Esophagus muscularis mucosa (tissue), 4 donors: ENCODE measurements around the gene NHLRC4. TPM values are rescaled to one million over a fixed set of nuclear protein-coding genes. Genes with fewer than 3 reads are reported as not detected.
A peak's percentile ranks its signal among the peaks of the same experiment; 100 is the strongest.

ENCODE experiments used
- DNase-seq: peaks from one replicate; pipeline ENCODE4 v3.0.0-alpha.2; 2017; ENCODE audit errors: extremely low spot score
- H3K27ac ChIP-seq, 4 donors: fragments of 200-600 bp; sonication (generic); replicated peaks in 1 of 4; 1 replicate in 3 of 4; 2 replicates in 1 of 4; pipeline ENCODE4 v1.5.1; 2016 to 2019; ENCODE audit warnings: mild to moderate bottlenecking in 1 of 4
- H3K27me3 ChIP-seq, 4 donors: fragments of 200-600 bp; sonication (generic); one replicate each; pipeline versions ENCODE4 v1.5.1 to v1.6.0; 2016 to 2019
- H3K36me3 ChIP-seq, 4 donors: fragments of 200-600 bp; sonication (generic); one replicate each; pipeline ENCODE4 v1.5.1; 2016 to 2019
- H3K4me1 ChIP-seq, 4 donors: fragments of 200-600 bp; sonication (generic); one replicate each; pipeline ENCODE4 v1.5.1; 2016 to 2019
- H3K4me3 ChIP-seq, 4 donors: fragments of 200-600 bp; sonication (generic); 1 replicate in 2 of 4; 2 replicates in 2 of 4; pipeline ENCODE4 v1.5.1; 2016 to 2019; ENCODE audit warnings: mild to moderate bottlenecking in 4 of 4, moderate library complexity in 1 of 4
- H3K9me3 ChIP-seq, 4 donors: fragments of 200-600 bp; sonication (generic); 1 replicate in 3 of 4; 2 replicates in 1 of 4; pipeline ENCODE4 v1.5.1; 2016 to 2019
- EP300 ChIP-seq: sonication (generic); formaldehyde crosslinking; IDR thresholded peaks from one replicate; pipeline ENCODE4 v1.6.1; 2017; ENCODE audit warnings: antibody characterized with exemption
- POLR2A ChIP-seq: fragments of 450-650 bp; IDR thresholded peaks from one replicate; pipeline ENCODE4 v1.6.1; 2017; ENCODE audit warnings: antibody characterized with exemption, moderate library complexity, mild to moderate bottlenecking, low read depth
- POLR2AphosphoS5 ChIP-seq, 2 donors: sonication (generic); formaldehyde crosslinking; IDR thresholded peaks; one replicate each; pipeline ENCODE4 v1.6.1; 2017; ENCODE audit warnings: antibody characterized with exemption in 2 of 2
- WGBS: methylation state at CpG from one replicate; pipeline ENCODE4 v1.1.5; 2018; 5-methylcytosine and 5-hydroxymethylcytosine counted together
- intact Hi-C: fragments of 100-400 bp; cut with DNase I; formaldehyde crosslinking; loops from one replicate; pipeline ENCODE4 v1.15.1; 2023
- total RNA-seq, 4 donors: library from RNA; depleted of rRNA; stranded (reverse); fragments of >200 nt; gene quantifications; one replicate each; pipeline versions ENCODE4 v1.1.0 to v1.2.1, GENCODE V29; 2016
- TF ChIP-seq, protein P1 (sequence below), 3 experiments: fragments of 200-600 bp in 2 of 3; fragments of 450-650 bp in 1 of 3; sonication (generic) in 2 of 3; IDR thresholded peaks; one replicate each; pipeline ENCODE4 v1.5.1; 2017 to 2019; ENCODE audit warnings: antibody characterized with exemption in 3 of 3, mild to moderate bottlenecking in 2 of 3, moderate library complexity in 1 of 3

NHLRC4 gene
- total RNA-seq, 4 donors from 2014 or later, result 1.2 to 2.6 (median 1.9) TPM

DNA sequence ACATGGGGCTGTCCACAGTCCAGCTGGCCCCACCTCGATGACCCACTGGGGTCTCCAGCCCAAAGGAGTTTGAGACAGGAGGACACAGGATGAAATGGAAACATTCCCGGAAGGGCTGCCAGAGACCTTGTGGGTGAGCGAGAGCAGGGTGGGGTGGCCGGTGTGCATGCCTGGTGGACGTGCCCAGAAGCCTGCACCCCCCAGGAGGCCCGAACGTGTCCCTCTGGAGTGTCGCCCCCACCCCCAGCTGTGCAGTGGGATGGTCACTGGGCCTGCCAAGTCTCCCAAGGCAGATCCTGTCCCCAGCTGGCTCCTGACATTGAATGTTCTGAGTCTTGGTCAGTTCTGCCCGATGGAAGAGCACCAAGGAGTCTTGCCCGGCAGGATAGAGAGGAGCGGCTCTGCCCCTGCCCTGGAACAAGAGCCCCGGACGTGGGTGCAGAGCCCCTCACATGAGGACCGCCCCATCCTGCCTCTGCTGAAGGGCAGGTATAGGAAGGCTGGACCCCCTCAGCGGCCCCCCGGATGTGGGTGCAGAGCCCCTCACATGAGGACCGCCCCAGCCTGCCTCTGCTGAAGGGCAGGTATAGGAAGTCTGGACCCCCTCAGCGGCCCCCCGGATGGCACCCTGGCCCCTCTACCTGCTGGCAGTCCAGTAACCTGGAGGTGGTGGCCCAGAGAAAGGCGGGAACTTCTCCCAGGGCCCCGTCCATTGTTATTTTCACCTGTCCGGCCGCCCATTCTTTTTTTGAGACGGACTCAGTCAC, 42.3 kb upstream of the NHLRC4 start:
- WGBS, result 73% methylated on average over 11 of the region's 24 CpGs
- DNase-seq, result no peak

DNA sequence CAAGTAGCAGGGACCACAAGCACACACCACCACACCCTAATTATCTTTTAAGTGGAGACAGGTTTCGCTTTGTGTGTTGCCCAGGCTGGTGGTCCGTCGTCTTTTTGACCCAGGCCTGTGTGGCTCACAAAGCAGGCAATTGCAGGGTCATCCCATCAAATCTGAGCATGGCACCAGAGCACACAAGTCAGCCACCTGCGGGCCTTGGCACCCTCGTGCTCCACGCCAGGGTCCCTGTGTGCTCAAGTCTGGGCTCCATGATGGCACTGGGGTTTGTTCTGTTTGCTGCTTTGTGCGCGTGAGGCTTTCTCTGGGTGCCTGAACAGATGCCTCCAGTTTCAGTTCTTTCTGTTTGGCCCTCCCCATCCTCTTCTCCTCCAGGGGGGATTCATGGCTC, 41.7 kb upstream of the NHLRC4 start:
- Histone ChIP-seq H3K4me3 (no peak overlapping the region), H3K27ac (peak overlapping the region in 3 of 4 donors; percentile 97 to 99 (median 98)), H3K36me3 (peaks cover 9 to 18% (median 16%) of the 10 kb centered on the region in 4 donors), H3K27me3 (no peaks in the 10 kb centered on the region), H3K9me3 (no peaks in the 10 kb centered on the region), H3K4me1 (peaks cover 37 to 53% (median 49%) of the 10 kb centered on the region in 4 donors)
- TF ChIP-seq EP300, result no peak
- TF ChIP-seq, protein P1, sequence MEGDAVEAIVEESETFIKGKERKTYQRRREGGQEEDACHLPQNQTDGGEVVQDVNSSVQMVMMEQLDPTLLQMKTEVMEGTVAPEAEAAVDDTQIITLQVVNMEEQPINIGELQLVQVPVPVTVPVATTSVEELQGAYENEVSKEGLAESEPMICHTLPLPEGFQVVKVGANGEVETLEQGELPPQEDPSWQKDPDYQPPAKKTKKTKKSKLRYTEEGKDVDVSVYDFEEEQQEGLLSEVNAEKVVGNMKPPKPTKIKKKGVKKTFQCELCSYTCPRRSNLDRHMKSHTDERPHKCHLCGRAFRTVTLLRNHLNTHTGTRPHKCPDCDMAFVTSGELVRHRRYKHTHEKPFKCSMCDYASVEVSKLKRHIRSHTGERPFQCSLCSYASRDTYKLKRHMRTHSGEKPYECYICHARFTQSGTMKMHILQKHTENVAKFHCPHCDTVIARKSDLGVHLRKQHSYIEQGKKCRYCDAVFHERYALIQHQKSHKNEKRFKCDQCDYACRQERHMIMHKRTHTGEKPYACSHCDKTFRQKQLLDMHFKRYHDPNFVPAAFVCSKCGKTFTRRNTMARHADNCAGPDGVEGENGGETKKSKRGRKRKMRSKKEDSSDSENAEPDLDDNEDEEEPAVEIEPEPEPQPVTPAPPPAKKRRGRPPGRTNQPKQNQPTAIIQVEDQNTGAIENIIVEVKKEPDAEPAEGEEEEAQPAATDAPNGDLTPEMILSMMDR (IDR thresholded peaks at IDR 0.05), result no peak
- no peak for TF ChIP-seq POLR2AphosphoS5 (IDR thresholded peaks at IDR 0.05)
- no peak for TF ChIP-seq POLR2A
- no peak for DNase-seq
- 86% methylated on average over 8 of the region's 8 CpGs for WGBS
- intact Hi-C loops, result loop anchor here (10.0 kb wide), 2 partner anchors 100 to 130 kb away; partner anchors contain the start of genes NME4 and RAB11FIP3

More for the DNA sequence above, 42.3 kb upstream of the NHLRC4 start:
- Histone ChIP-seq H3K36me3 (peaks cover 14 to 24% (median 21%) of the 10 kb centered on the region in 4 donors), H3K4me1 (peaks cover 30 to 47% (median 42%) of the 10 kb centered on the region in 4 donors), H3K4me3 (no peak overlapping the region), H3K27me3 (no peaks in the 10 kb centered on the region), H3K9me3 (no peaks in the 10 kb centered on the region), H3K27ac (no peak overlapping the region)
- TF ChIP-seq EP300 (no peak), POLR2A (no peak), POLR2AphosphoS5 (IDR thresholded peaks at IDR 0.05) (no peak)
- TF ChIP-seq, protein P1 (IDR thresholded peaks at IDR 0.05), result no peak
- intact Hi-C loops, result loop anchor here (10.0 kb wide), 2 partner anchors 100 to 130 kb away; partner anchors contain the start of genes NME4 and RAB11FIP3

DNA sequence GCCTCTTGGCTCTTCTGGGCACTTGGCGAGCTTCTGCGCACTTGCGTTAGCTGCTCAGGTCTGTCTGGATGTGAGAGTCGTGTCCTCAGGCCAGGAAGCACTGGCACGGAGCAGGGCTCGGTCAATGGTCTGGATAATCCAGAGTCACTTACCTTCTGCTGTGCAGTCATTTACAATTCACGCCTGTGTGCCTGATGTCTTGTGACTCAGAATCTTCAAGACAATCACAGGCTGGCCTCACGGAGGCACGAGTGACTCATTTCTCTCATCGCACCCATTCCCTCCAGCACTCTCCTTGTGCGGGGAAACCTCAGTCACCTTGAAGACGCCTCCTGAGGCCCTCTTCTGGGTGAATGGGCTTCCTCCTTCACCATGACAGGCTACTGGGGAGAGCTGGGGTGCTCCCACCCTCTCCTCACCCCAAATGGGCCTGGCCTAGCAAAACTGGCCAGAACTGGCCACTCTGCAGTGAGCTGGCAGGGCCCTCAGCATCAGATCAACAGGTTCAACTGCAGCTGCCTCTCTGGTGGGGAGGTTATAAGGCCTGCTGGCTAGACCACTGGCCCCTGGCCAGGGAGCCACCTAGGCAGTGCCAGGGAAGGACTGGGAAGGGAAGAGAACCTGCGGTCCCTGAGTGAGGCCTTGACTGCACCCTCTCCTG, 41.2 kb upstream of the NHLRC4 start:
- peaks cover 5 to 16% (median 13%) of the 10 kb centered on the region in 4 donors for H3K36me3 ChIP-seq
- peak overlapping the region; percentile 97 to 99 (median 98) for H3K27ac ChIP-seq
- no peaks in the 10 kb centered on the region for H3K9me3 ChIP-seq
- 64% methylated on average over 13 of the region's 13 CpGs for WGBS
- peaks cover 39 to 58% (median 54%) of the 10 kb centered on the region in 4 donors for H3K4me1 ChIP-seq
- H3K4me3 ChIP-seq, result peak overlapping the region; percentile 70 to 96 (median 88)
- DNase-seq, result no peak
- TF ChIP-seq POLR2A (no peak), EP300 (no peak)
- TF ChIP-seq, protein P1 (IDR thresholded peaks at IDR 0.05), result no peak
- intact Hi-C loops, result loop anchor here (10.0 kb wide), 2 partner anchors 101 to 131 kb away; partner anchors contain the start of genes NME4 and RAB11FIP3
- no peaks in the 10 kb centered on the region for H3K27me3 ChIP-seq

DNA sequence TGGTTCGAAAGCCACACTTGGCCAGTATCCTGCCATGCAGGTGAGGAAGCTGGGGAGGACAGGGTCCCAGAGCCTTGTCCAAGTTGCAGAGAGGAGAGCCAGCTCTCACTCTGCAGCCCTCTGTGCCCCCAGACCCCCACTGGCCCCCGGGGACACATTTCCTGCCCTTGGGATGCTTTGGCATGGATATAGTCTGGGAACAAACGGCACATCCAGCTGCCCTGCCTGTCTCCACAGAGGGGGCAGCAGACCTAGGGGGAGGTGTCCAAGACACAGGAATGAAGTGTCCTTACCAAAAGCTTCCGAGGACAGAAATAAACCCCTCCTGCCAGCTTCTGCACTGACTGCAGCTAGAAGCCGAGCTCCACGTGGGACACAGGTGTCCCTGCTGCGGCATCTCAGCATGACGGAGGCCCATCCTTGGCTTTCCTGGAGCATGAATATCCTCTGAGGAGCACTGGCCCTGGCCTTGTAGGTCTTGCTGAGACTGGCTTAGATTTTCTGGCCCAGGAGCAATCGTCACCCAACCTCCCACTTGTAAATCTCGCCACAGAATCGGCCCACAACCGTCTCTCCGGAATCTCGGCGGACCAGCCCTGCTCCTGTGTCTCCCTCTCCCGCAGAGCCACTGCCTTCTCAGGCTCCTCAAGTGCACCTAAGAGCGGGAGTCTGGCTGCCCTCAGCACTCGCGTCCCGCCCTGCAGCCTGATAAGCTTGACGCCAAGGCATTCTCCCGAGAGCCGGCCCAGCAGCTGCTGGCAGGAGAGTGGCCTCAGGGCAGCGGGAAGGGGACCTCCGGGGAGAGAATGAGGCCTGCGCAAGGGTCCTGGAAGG, 40.4 kb upstream of the NHLRC4 start:
- DNase-seq, result no peak
- TF ChIP-seq EP300, result no peak
- TF ChIP-seq, protein P1 (IDR thresholded peaks at IDR 0.05), result no peak
- TF ChIP-seq POLR2AphosphoS5 (IDR thresholded peaks at IDR 0.05), result no peak
- TF ChIP-seq POLR2A, result no peak
- H3K4me1 ChIP-seq, result peaks cover 39 to 65% (median 58%) of the 10 kb centered on the region in 4 donors

More for the DNA sequence above, 40.4 kb upstream of the NHLRC4 start:
- Histone ChIP-seq H3K36me3 (peaks cover 0 to 8% (median 7%) of the 10 kb centered on the region in 4 donors), H3K4me3 (peak overlapping the region; percentile 70 to 96 (median 88)), H3K27ac (peak overlapping the region; percentile 97 to 99 (median 98)), H3K9me3 (no peaks in the 10 kb centered on the region), H3K27me3 (no peaks in the 10 kb centered on the region)
- intact Hi-C loops, result loop anchor here (10.0 kb wide), 2 partner anchors 102 to 132 kb away; partner anchors contain the start of genes NME4 and RAB11FIP3
- WGBS, result 10% methylated on average over 10 of the region's 26 CpGs
